ENCODE results near the gene ZNF550.
A peak's percentile ranks its signal among the peaks of the same experiment; 100 is the strongest.

Gene ZNF550

GRCh38 chr19:57559404-57560025, at the start of gene ZNF550:
ZNF550 (minus strand) TSS chr19:57559863; CDS start chr19:57559682, 181 bp downstream.
- Histone ChIP-seq H3K27me3 (ENCODE audit: insufficient read depth, low read depth) (no peaks in the 10 kb centered on the region), H3K4me1 (ENCODE audit: low read depth, poor library complexity, severe bottlenecking) (no peaks in the 10 kb centered on the region), H2AFZ (ENCODE audit: low read depth) (peak within 1 kb of the TSS; percentile 35; the same call in 1 of the 2 replicates), H3K4me2 (peak within 1 kb of the TSS; percentile 23; the same call in 1 of the 2 replicates), H3K9ac (peak within 1 kb of the TSS; percentile 42; the same call in 1 of the 2 replicates), H3K36me3 (ENCODE audit: insufficient read depth) (no peaks in the 10 kb centered on the region), H3K27ac (no peak within 1 kb of the TSS), H3K4me3 (IDR thresholded peaks at IDR 0.05; ENCODE audit: insufficient read depth, low read depth, low read length) (no peak within 1 kb of the TSS), H4K20me1 (ENCODE audit: insufficient read depth) (no peaks in the 10 kb centered on the region), H3K79me2 (ENCODE audit: insufficient read depth, low read depth) (peaks cover 4% of the 10 kb centered on the region; the same call in 1 of the 2 replicates)
- TF ChIP-seq CTCF (conservative IDR thresholded peaks at IDR 0.05; ENCODE audit: low read depth, low read length): no peak

- no peaks in the 10 kb centered on the region for H3K4me1 ChIP-seq (ENCODE audit: low read depth, poor library complexity, severe bottlenecking)
- H3K36me3 ChIP-seq (ENCODE audit: insufficient read depth): no peaks in the 10 kb centered on the region
- H3K4me3 ChIP-seq (IDR thresholded peaks at IDR 0.05; ENCODE audit: insufficient read depth, low read depth, low read length): no peak overlapping the region
- no peak overlapping the region for H2AFZ ChIP-seq (ENCODE audit: low read depth)
- TF ChIP-seq CTCF (conservative IDR thresholded peaks at IDR 0.05; ENCODE audit: low read depth, low read length): no peak
- no peaks in the 10 kb centered on the region for H3K27me3 ChIP-seq (ENCODE audit: insufficient read depth, low read depth)
- no peak overlapping the region for H3K4me2 ChIP-seq
- H3K27ac ChIP-seq: no peak overlapping the region
- H3K9ac ChIP-seq: no peak overlapping the region
- no peaks in the 10 kb centered on the region for H3K79me2 ChIP-seq (ENCODE audit: insufficient read depth, low read depth)
- no peaks in the 10 kb centered on the region for H4K20me1 ChIP-seq (ENCODE audit: insufficient read depth)
These were observed 47.3 kb upstream of the ZNF550 start for GRCh38 chr19:57606931-57607330.

GRCh38 chr19:57599761-57600383, 40.2 kb upstream of the ZNF550 start, which contains the start of gene ZNF530:
ZNF530 (plus strand) TSS chr19:57599885; CDS start chr19:57604346, 4,461 bp downstream.
- Histone ChIP-seq H3K4me3 (IDR thresholded peaks at IDR 0.05; ENCODE audit: insufficient read depth, low read depth, low read length) (no peak within 1 kb of the TSS), H2AFZ (ENCODE audit: low read depth) (peak within 1 kb of the TSS; percentile 76), H3K36me3 (ENCODE audit: insufficient read depth) (no peaks in the 10 kb centered on the region), H4K20me1 (ENCODE audit: insufficient read depth) (no peaks in the 10 kb centered on the region), H3K79me2 (ENCODE audit: insufficient read depth, low read depth) (no peaks in the 10 kb centered on the region), H3K9ac (no peak within 1 kb of the TSS), H3K4me1 (ENCODE audit: low read depth, poor library complexity, severe bottlenecking) (no peaks in the 10 kb centered on the region), H3K27me3 (ENCODE audit: insufficient read depth, low read depth) (no peaks in the 10 kb centered on the region), H3K4me2 (peak within 1 kb of the TSS; percentile 57; the same call in 1 of the 2 replicates), H3K27ac (no peak within 1 kb of the TSS)
- no peak for TF ChIP-seq CTCF (conservative IDR thresholded peaks at IDR 0.05; ENCODE audit: low read depth, low read length)

GRCh38 chr19:57599377-57599760, 39.7 kb upstream of the ZNF550 start:
- H3K27me3 ChIP-seq (ENCODE audit: insufficient read depth, low read depth): no peaks in the 10 kb centered on the region
- H3K36me3 ChIP-seq (ENCODE audit: insufficient read depth): no peaks in the 10 kb centered on the region
- no peaks in the 10 kb centered on the region for H3K4me1 ChIP-seq (ENCODE audit: low read depth, poor library complexity, severe bottlenecking)
- H3K79me2 ChIP-seq (ENCODE audit: insufficient read depth, low read depth): no peaks in the 10 kb centered on the region
- no peak overlapping the region for H3K9ac ChIP-seq
- peak overlapping the region; percentile 57; the same call in 1 of the 2 replicates for H3K4me2 ChIP-seq
- no peak for TF ChIP-seq CTCF (conservative IDR thresholded peaks at IDR 0.05; ENCODE audit: low read depth, low read length)
- peak overlapping the region; percentile 76 for H2AFZ ChIP-seq (ENCODE audit: low read depth)
- no peak overlapping the region for H3K4me3 ChIP-seq (IDR thresholded peaks at IDR 0.05; ENCODE audit: insufficient read depth, low read depth, low read length)
- H4K20me1 ChIP-seq (ENCODE audit: insufficient read depth): no peaks in the 10 kb centered on the region
- no peak overlapping the region for H3K27ac ChIP-seq
